Upper lobe of right lung (tissue), 1 donor: ENCODE results near the gene UBE2S. TPM values are rescaled to one million over a fixed set of nuclear protein-coding genes. Genes with fewer than 3 reads are reported as not detected.

ENCODE experiments used
- ATAC-seq: fragments of 200-7000 bp; cut with Tn5 transposase; one replicate; pipeline ENCODE4 v1.9.1; 2020; ENCODE audit warnings: mild to moderate bottlenecking, moderate library complexity
- DNase-seq: peaks from one replicate; pipeline ENCODE4 v3.0.0-alpha.2; 2020
- H3K27ac ChIP-seq: fragments of 200-600 bp; one replicate; pipeline ENCODE4 v1.8.0; 2022
- H3K27me3 ChIP-seq: fragments of 200-600 bp; one replicate; pipeline ENCODE4 v1.8.0; 2022; ENCODE audit warnings: mild to moderate bottlenecking
- H3K36me3 ChIP-seq: fragments of 200-600 bp; one replicate; pipeline ENCODE4 v1.8.0; 2022
- H3K4me1 ChIP-seq: fragments of 200-600 bp; one replicate; pipeline ENCODE4 v1.8.0; 2022
- H3K4me3 ChIP-seq: fragments of 200-600 bp; one replicate; pipeline ENCODE4 v1.8.0; 2022; ENCODE audit warnings: mild to moderate bottlenecking
- H3K9me3 ChIP-seq: fragments of 200-600 bp; one replicate; pipeline ENCODE4 v1.8.0; 2022
- CTCF ChIP-seq: fragments of 200-600 bp; IDR thresholded peaks from one replicate; pipeline ENCODE4 v1.8.0; 2022; ENCODE audit warnings: antibody characterized with exemption
- intact Hi-C: fragments of 100-400 bp; cut with DNase I; formaldehyde crosslinking; loops from one replicate; pipeline ENCODE4 v1.11.0; 2022
- total RNA-seq: library from RNA; stranded (reverse); fragmentation: NEBNext Ultra II Directional; extraction: Animal tissue kit (Norgen Biotek cat#: 25700); gene quantifications from one replicate; pipeline ENCODE4 v1.2.1, GENCODE V29; 2021
- donor health status: DM: no; HTN: yes; CAD: no; lungs with severe emphysema.

UBE2S gene
- total RNA-seq, 1 donor from 2014 or later: 19.5 TPM

DNA sequence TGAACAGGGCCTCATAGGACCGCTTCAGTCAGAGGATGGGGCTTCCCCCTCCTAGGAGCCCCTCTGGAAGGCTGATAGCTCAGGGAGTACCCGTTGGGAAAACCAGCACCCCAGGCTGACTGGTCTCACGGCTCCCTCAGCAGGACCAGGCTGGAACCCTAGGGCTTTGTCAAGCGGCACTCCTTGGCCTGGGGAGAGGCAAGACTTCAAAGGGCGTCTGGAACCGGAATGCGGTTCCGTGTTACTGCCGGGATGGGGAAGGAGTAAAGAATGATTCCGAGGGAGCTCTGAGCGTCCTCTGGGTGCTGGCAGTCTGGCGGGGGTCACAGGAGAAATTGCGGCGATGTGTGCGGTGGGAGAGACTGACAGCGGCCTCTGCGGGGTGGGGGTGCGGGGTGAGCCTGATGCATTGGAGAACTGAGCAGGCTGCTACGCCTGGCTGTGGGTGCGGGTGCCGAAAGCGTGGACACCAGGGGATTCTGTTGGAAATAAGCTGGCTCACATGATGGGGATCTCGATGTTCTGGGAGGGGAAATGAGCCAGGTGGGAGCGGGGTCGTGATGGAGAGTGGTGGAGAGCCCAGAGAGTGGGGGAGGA, 54.9 kb downstream of the UBE2S start:
- intact Hi-C loops: no loop called here
- DNase-seq (no peak), ATAC-seq (no peak)
- Histone ChIP-seq H3K36me3 (no peaks in the 10 kb centered on the region), H3K4me3 (no peak overlapping the region), H3K9me3 (no peaks in the 10 kb centered on the region), H3K27me3 (peaks cover 40% of the 10 kb centered on the region), H3K4me1 (peaks cover 14% of the 10 kb centered on the region), H3K27ac (no peak overlapping the region)
- no peak for TF ChIP-seq CTCF

DNA sequence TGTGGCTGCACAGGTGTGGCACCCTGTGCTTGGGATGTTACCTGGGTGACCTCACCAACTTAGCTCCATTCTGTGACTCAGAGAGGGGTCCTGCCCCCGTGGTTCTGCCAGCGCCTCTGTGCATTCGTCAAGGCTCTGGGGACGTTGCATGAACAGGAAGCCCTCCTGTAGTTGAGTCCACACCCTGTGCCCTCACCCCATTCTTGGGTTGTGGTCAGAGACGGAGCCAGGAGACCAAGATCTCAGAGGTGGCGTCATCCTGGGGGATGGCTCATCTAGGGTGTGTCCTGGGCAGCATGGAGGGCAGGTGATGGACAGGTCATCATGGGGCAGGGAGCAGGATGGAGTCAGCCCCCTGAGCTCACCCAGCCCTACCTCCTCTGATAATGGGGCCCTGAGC, 55.5 kb downstream of the UBE2S start:
- Histone ChIP-seq H3K4me1 (peaks cover 14% of the 10 kb centered on the region), H3K27me3 (peaks cover 40% of the 10 kb centered on the region), H3K27ac (no peak overlapping the region), H3K9me3 (no peaks in the 10 kb centered on the region), H3K4me3 (no peak overlapping the region), H3K36me3 (no peaks in the 10 kb centered on the region)
- DNase-seq: no peak
- intact Hi-C loops: no loop called here
- ATAC-seq: no peak
- TF ChIP-seq CTCF: no peak

GRCh38 chr19:55350620-55351315, 56.8 kb downstream of the UBE2S start:
- no peak overlapping the region for H3K4me3 ChIP-seq
- DNase-seq: no peak
- intact Hi-C loops: no loop called here
- no peak for ATAC-seq
- no peaks in the 10 kb centered on the region for H3K36me3 ChIP-seq
- no peaks in the 10 kb centered on the region for H3K9me3 ChIP-seq
- TF ChIP-seq CTCF: no peak
- H3K27me3 ChIP-seq: peaks cover 40% of the 10 kb centered on the region
- H3K4me1 ChIP-seq: peaks cover 14% of the 10 kb centered on the region
- no peak overlapping the region for H3K27ac ChIP-seq

Other genes with a start within 250 kb of the UBE2S start
- gene DNAAF3, start 241.2 kb downstream of the UBE2S start, total RNA-seq: 1.5 TPM
- gene SYT5, start 227.5 kb downstream of the UBE2S start, total RNA-seq: not detected
- gene PTPRH, start 198.3 kb downstream of the UBE2S start, total RNA-seq: not detected
- gene TMEM86B, start 179.0 kb downstream of the UBE2S start, total RNA-seq: 4.3 TPM
- 61.0 TPM for gene PPP6R1, start 148.8 kb downstream of the UBE2S start, total RNA-seq
- 19.7 TPM for gene HSPBP1, start 127.7 kb downstream of the UBE2S start, total RNA-seq
- gene BRSK1, start 123.8 kb downstream of the UBE2S start, total RNA-seq: 1.3 TPM
- 23.9 TPM for gene TMEM150B, start 82.4 kb downstream of the UBE2S start, total RNA-seq
- 11.7 TPM for gene KMT5C, start 67.9 kb downstream of the UBE2S start, total RNA-seq
- not detected for gene COX6B2, start 53.1 kb downstream of the UBE2S start, total RNA-seq
- not detected for gene GARIN5B, start 44.5 kb downstream of the UBE2S start, total RNA-seq
- 0.84 TPM for gene IL11, start 37.3 kb downstream of the UBE2S start, total RNA-seq
- not detected for gene TMEM190, start 31.0 kb downstream of the UBE2S start, total RNA-seq
- 19.8 TPM for gene TMEM238, start 23.5 kb downstream of the UBE2S start, total RNA-seq
- 1,343 TPM for gene RPL28, start 21.9 kb downstream of the UBE2S start, total RNA-seq
- not detected for gene SHISA7, start 35.5 kb upstream of the UBE2S start, total RNA-seq
- 25.3 TPM for gene ISOC2, start 53.9 kb upstream of the UBE2S start, total RNA-seq
- not detected for gene C19orf85, start 57.0 kb upstream of the UBE2S start, total RNA-seq
- 10.2 TPM for gene ZNF628, start 68.8 kb upstream of the UBE2S start, total RNA-seq
- 14.7 TPM for gene NAT14, start 77.4 kb upstream of the UBE2S start, total RNA-seq
- gene SSC5D, start 80.6 kb upstream of the UBE2S start, total RNA-seq: 6.0 TPM
- gene SBK2, start 129.3 kb upstream of the UBE2S start, total RNA-seq: not detected
- 1.8 TPM for gene SBK3, start 137.8 kb upstream of the UBE2S start, total RNA-seq
- gene ZNF579, start 173.1 kb upstream of the UBE2S start, total RNA-seq: 15.7 TPM
- 14.9 TPM for gene FIZ1, start 191.7 kb upstream of the UBE2S start, total RNA-seq
- gene ZNF524, start 192.5 kb upstream of the UBE2S start, total RNA-seq: 28.6 TPM
- 18.4 TPM for gene ZNF865, start 197.9 kb upstream of the UBE2S start, total RNA-seq
- 9.7 TPM for gene ZNF784, start 216.8 kb upstream of the UBE2S start, total RNA-seq
- 30.7 TPM for gene ZNF580, start 233.2 kb upstream of the UBE2S start, total RNA-seq
- 16.4 TPM for gene ZNF581, start 235.9 kb upstream of the UBE2S start, total RNA-seq
- 11.1 TPM for gene CCDC106, start 240.4 kb upstream of the UBE2S start, total RNA-seq
- 142 TPM for gene U2AF2, start 247.2 kb upstream of the UBE2S start, total RNA-seq